ENCODE results near the gene PCDHGA1.
"Not testable (repeated sequence)": the region's sequence is repeated elsewhere in the genome, so short reads cannot be mapped to it uniquely, and the experiment has no call there.

PCDHGA1 gene

GRCh38 chr5:141383345-141383744 lies 53.0 kb downstream of the PCDHGA1 start:
- DNase-seq (ENCODE audit: low read depth), result no peak

GRCh38 chr5:141384471-141385267 lies 54.4 kb downstream of the PCDHGA1 start:
- no peak for DNase-seq (ENCODE audit: low read depth)

- not testable (repeated sequence) for DNase-seq (ENCODE audit: low read depth)
Observed at GRCh38 chr5:141387557-141388311, 57.4 kb downstream of the PCDHGA1 start, which contains the start of gene PCDHGB4. TSS of gene PCDHGB4 (plus strand) at chr5:141387698. CDS start at chr5:141387885, 187 bp downstream.

GRCh38 chr5:141388661-141389060 lies 58.3 kb downstream of the PCDHGA1 start:
- no peak for DNase-seq (ENCODE audit: low read depth)

- no peak for DNase-seq (ENCODE audit: low read depth)
Observed at GRCh38 chr5:141389153-141390042, 59.1 kb downstream of the PCDHGA1 start.

- no peak for DNase-seq (ENCODE audit: low read depth)
Observed at GRCh38 chr5:141392429-141393198, 62.3 kb downstream of the PCDHGA1 start, which contains the start of gene PCDHGA8. TSS of gene PCDHGA8 (plus strand) at chr5:141392633. CDS start at chr5:141392814, 181 bp downstream.

- no peak for DNase-seq (ENCODE audit: low read depth)
Observed at GRCh38 chr5:141393267-141393666, 63.0 kb downstream of the PCDHGA1 start.

- DNase-seq (ENCODE audit: low read depth), result not testable (repeated sequence)
Observed at GRCh38 chr5:141394401-141395187, 64.3 kb downstream of the PCDHGA1 start.

GRCh38 chr5:141397756-141398551 lies 67.6 kb downstream of the PCDHGA1 start, which contains the start of gene PCDHGB5:
TSS of gene PCDHGB5 (plus strand) at chr5:141397947. CDS start at chr5:141398128, 181 bp downstream.
- DNase-seq (ENCODE audit: low read depth), result not testable (repeated sequence)

GRCh38 chr5:141398608-141399007 lies 68.3 kb downstream of the PCDHGA1 start:
- DNase-seq (ENCODE audit: low read depth), result no peak

- no peak for DNase-seq (ENCODE audit: low read depth)
Observed at GRCh38 chr5:141399555-141400258, 69.4 kb downstream of the PCDHGA1 start.

- DNase-seq (ENCODE audit: low read depth), result no peak
Observed at GRCh38 chr5:141402553-141403243, 72.4 kb downstream of the PCDHGA1 start, which contains the start of gene PCDHGA9. TSS of gene PCDHGA9 (plus strand) at chr5:141402778. CDS start at chr5:141402953, 175 bp downstream.

- DNase-seq (ENCODE audit: low read depth), result no peak
Observed at GRCh38 chr5:141403387-141403786, 73.1 kb downstream of the PCDHGA1 start.

GRCh38 chr5:141407790-141408505 lies 77.6 kb downstream of the PCDHGA1 start, which contains the start of gene PCDHGB6:
TSS of gene PCDHGB6 (plus strand) at chr5:141408021. CDS start at chr5:141408203, 182 bp downstream.
- not testable (repeated sequence) for DNase-seq (ENCODE audit: low read depth)

GRCh38 chr5:141409598-141410306 lies 79.4 kb downstream of the PCDHGA1 start:
- DNase-seq (ENCODE audit: low read depth), result no peak

GRCh38 chr5:141411575-141411974 lies 81.3 kb downstream of the PCDHGA1 start:
- DNase-seq (ENCODE audit: low read depth), result no peak

Data from stimulated activated CD8-positive, alpha-beta memory T cell treated with anti-CD3 and anti-CD28 coated beads, Interleukin-12 subunit alpha, Interleukin-12 subunit beta, amount 100 ng/mL, for 4 hours (primary cell).